ENCODE data around the gene RITA1. TPM values are rescaled to one million over a fixed set of nuclear protein-coding genes. Genes with fewer than 3 reads are reported as not detected.
A peak's percentile ranks its signal among the peaks of the same experiment; 100 is the strongest.

The RITA1 gene
- total and polyA plus RNA-seq, 2 donors (not counting 3 experiments of a cell fraction or from before 2014, with no cell fraction given) = 20.7 to 21.3 TPM

DNA sequence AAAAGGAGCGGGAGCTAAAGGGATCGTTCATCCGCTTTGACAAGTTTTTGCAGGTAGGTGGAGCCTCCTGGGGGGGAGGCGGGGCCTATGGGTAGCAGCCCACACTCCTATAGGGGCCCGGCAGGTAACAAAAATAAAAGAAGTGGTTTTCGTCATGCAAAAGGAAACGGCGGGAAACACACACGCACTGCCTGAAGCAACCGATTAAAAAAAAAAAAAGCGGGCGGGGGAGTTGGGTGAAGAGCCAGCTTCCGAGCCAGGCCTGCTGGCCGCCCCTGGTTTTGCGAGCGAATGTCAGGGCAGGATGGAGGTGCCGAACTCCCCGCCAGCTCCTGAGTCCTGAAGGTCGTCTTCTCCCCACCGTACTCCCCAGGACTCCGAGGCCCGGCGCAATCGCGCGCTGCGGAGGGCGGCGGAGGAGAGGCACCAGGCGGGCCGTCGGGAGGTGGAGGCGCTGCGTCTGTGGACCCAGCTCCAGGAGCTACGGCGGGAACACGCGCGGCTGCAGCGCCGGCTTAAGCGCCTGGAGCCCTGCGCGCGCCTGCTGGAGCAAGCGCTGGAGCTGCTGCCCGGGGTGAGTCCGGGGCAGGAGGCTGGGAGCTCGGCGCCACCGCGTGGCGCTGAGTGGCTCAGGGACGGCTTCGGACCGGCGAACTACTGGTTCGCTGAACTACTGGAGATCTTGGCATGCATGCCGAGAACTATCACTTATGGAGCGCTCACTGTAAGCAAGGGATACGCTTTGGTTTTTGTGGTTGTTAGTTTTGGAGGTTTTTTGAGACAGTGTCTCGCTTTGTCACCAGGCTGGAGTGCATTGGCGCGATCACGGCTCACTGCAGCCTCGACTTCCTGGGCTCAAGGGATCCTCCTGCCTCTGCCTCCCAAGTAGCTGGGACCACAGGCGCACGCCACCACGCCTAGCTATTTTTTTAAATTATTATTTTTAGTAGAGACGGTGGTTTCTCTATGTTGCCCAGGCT is 32.4 kb upstream of the RITA1 start:
- peak; percentile 63 for DNase-seq (ENCODE audit: low read depth, low spot score)
- peak overlapping the region in 1 of 3 experiments; percentile 11 for H3K4me3 ChIP-seq (replicated peaks in 1 of 3; ENCODE audit: insufficient read depth in 1 of 3, low read depth in 1 of 3, low read length in 3 of 3)
- FAIRE-seq = peak; percentile 85
- H3K9me1 ChIP-seq (replicated peaks; ENCODE audit: control insufficient read depth, extremely low read depth, insufficient read depth, low read length) = no peaks in the 10 kb centered on the region
- H3K36me3 ChIP-seq (ENCODE audit: control insufficient read depth in 2 of 2, extremely low read depth in 1 of 2, insufficient read depth in 2 of 2, low read length in 2 of 2) = peaks cover 0 to 2% of the 10 kb centered on the region in 2 experiments
- H3K9ac ChIP-seq (replicated peaks; ENCODE audit: extremely low read depth, insufficient read depth, low read length) = no peak overlapping the region
- no peaks in the 10 kb centered on the region for H4K20me1 ChIP-seq (replicated peaks; ENCODE audit: control insufficient read depth, extremely low read depth, insufficient read depth, low read length)
- BruUV-seq (replicated peaks) = no TSS peak
- peak overlapping the region; percentile 72 for H2AFZ ChIP-seq (ENCODE audit: low read depth, low read length)
- POLR2A ChIA-PET = no interaction called here
- TF ChIP-seq EZH2 (IDR thresholded peaks at IDR 0.05; ENCODE audit: borderline replicate concordance, low read depth, low read length, severe bottlenecking) (peak; percentile 52), JUN (IDR thresholded peaks at IDR 0.05; ENCODE audit: borderline replicate concordance, insufficient read depth, insufficient read length, low read depth) (no peak), CTCF (IDR thresholded peaks at IDR 0.05; ENCODE audit: extremely low read depth in 1 of 2, insufficient read depth in 1 of 2, low read depth in 1 of 2, low read length in 2 of 2) (peak; percentile 16 to 62)
- H3K9me3 ChIP-seq (replicated peaks; ENCODE audit: control insufficient read depth, insufficient read depth, low read length) = no peaks in the 10 kb centered on the region
- H3K4me1 ChIP-seq (ENCODE audit: control insufficient read depth, extremely low read depth, insufficient read depth, low read length) = no peaks in the 10 kb centered on the region
- intact Hi-C loops (cut with micrococcal nuclease) = loop anchor here (1.0 to 5.0 kb wide), 4 partner anchors 56 to 248 kb away; no protein-coding TSS in a partner anchor
- dilution Hi-C loops (cut with MboI; ENCODE audit: extremely low pct_ligation_motif_present, low sequenced_read_pairs) = no loop called here
- CTCF ChIA-PET = interaction anchor here (0.5 to 5.9 kb wide), 10 partner anchors 8 to 160 kb away, joined by 3 to 114 read pairs (median 6); no protein-coding TSS in a partner anchor
- no peak overlapping the region for H3K27ac ChIP-seq (ENCODE audit: insufficient read depth, low read depth, low read length)
- peak overlapping the region; percentile 64 for H3K4me2 ChIP-seq (ENCODE audit: insufficient read depth, low read length)
- H3K79me2 ChIP-seq (ENCODE audit: control insufficient read depth, insufficient read depth, low read length) = no peaks in the 10 kb centered on the region
- peaks cover 22 to 29% of the 10 kb centered on the region in 2 experiments for H3K27me3 ChIP-seq (ENCODE audit: control insufficient read depth in 2 of 2, insufficient read depth in 2 of 2, low read length in 2 of 2)
